K562 (cell line): ENCODE data around the gene PPP1R3E. TPM values are rescaled to one million over a fixed set of nuclear protein-coding genes. Genes with fewer than 3 reads are reported as not detected.
A peak's percentile ranks its signal among the peaks of the same experiment; 100 is the strongest.

ENCODE experiments used
- AFF4 ChIP-seq: sonication (generic); formaldehyde crosslinking; IDR thresholded peaks from 2 replicates; pipeline ENCODE4 v1.8.0; 2023; ENCODE audit warnings: mild to moderate bottlenecking, missing genetic modification reagents
- ARNT ChIP-seq, 2 experiments: fragments of 450-650 bp; IDR thresholded peaks; 2 replicates each; pipeline ENCODE4 v1.6.1; 2016; ENCODE audit warnings: mild to moderate bottlenecking in 1 of 2
- CBX3 ChIP-seq, 2 experiments: IDR thresholded peaks; 1 replicate in 1 of 2; 2 replicates in 1 of 2; pipeline ENCODE4 v1.6.1; 2012; ENCODE audit warnings: inconsistent platforms in 2 of 2, low read length in 2 of 2, borderline replicate concordance in 1 of 2, control low read depth in 1 of 2
- CC2D1A ChIP-seq: fragments of 450-650 bp; IDR thresholded peaks from 2 replicates; pipeline ENCODE4 v1.6.1; 2017; ENCODE audit warnings: mild to moderate bottlenecking
- CTCF ChIP-seq, 3 experiments: IDR thresholded peaks in 2 of 3; conservative IDR thresholded peaks in 1 of 3; 2 replicates each; pipeline ENCODE4 v1.5.1; 2011 to 2012; ENCODE audit warnings: low read length in 3 of 3, mild to moderate bottlenecking in 3 of 3, control low read depth in 2 of 3, improper control_type of control experiment in 1 of 3, inconsistent platforms in 1 of 3, low read depth in 1 of 3, mixed read lengths in 1 of 3, moderate library complexity in 1 of 3; ENCODE audit not compliant: insufficient read depth in 2 of 3
- FOXA3 ChIP-seq, 2 experiments: fragments of 450-650 bp in 1 of 2; sonication (generic) in 1 of 2; formaldehyde crosslinking; IDR thresholded peaks in 1 of 2; conservative IDR thresholded peaks in 1 of 2; 2 replicates each; pipeline versions ENCODE4 v1.4.0 to v1.8.0; 2020 to 2022; ENCODE audit warnings: mild to moderate bottlenecking in 2 of 2, missing genetic modification reagents in 1 of 2
- HSF4 ChIP-seq: fragments of 250-450 bp; sonication (Bioruptor Pico); IDR thresholded peaks from 2 replicates; pipeline ENCODE4 v2.1.2; 2022; ENCODE audit warnings: mild to moderate bottlenecking, moderate library complexity, borderline replicate concordance
- LCOR ChIP-seq: sonication (generic); formaldehyde crosslinking; IDR thresholded peaks from 2 replicates; pipeline ENCODE4 v1.8.0; 2022; ENCODE audit warnings: mild to moderate bottlenecking, missing genetic modification reagents
- RAD21 ChIP-seq, 2 experiments: fragments of 250-450 bp in 1 of 2; fragments of 450-650 bp in 1 of 2; sonication (Bioruptor Pico) in 1 of 2; formaldehyde crosslinking in 1 of 2; IDR thresholded peaks in 1 of 2; conservative IDR thresholded peaks in 1 of 2; 2 replicates each; pipeline versions ENCODE4 v1.4.0 to v1.8.0; 2020 to 2022; ENCODE audit warnings: mild to moderate bottlenecking in 2 of 2, moderate library complexity in 1 of 2
- RBM14 ChIP-seq: fragments of 200-400 bp; formaldehyde crosslinking; IDR thresholded peaks from 2 replicates; pipeline ENCODE4 v1.6.1; 2018; ENCODE audit warnings: low read depth, mild to moderate bottlenecking, low read length, moderate library complexity, borderline replicate concordance; ENCODE audit not compliant: insufficient read depth
- SMC3 ChIP-seq: conservative IDR thresholded peaks from 2 replicates; pipeline ENCODE4 v1.6.1; 2011; ENCODE audit warnings: low read depth, low read length, improper control_type of control experiment; ENCODE audit not compliant: insufficient read depth
- TEAD4 ChIP-seq, 2 experiments: sonication (generic) in 1 of 2; formaldehyde crosslinking in 1 of 2; IDR thresholded peaks; 2 replicates each; pipeline versions ENCODE4 v1.6.1 to v1.8.0; 2012 to 2022; ENCODE audit warnings: borderline replicate concordance in 1 of 2, inconsistent platforms in 1 of 2, low read length in 1 of 2, mild to moderate bottlenecking in 1 of 2, missing genetic modification reagents in 1 of 2
- ZNF655 ChIP-seq: fragments of 250-450 bp; sonication (Bioruptor Pico); IDR thresholded peaks from 2 replicates; pipeline ENCODE4 v1.5.0; 2021
- polyA plus RNA-seq, 8 experiments: library from polyadenylated mRNA; depleted of rRNA in 4 of 8; stranded (reverse) in 5 of 8; unstranded in 3 of 8; fragments of >200 nt; fragmentation: Nextera tagmentation in 2 of 8; fragmentation: Illumina TruSeq in 1 of 8; extraction: Ambion mirVana in 2 of 8; extraction: Trizol in 1 of 8; gene quantifications; 2 replicates each; pipeline versions ENCODE4 v1.2.1 to v1.2.3, GENCODE V29; 2011 to 2014; ENCODE audit warnings: inconsistent platforms in 1 of 8, missing spikeins in 1 of 8
- total RNA-seq, 7 experiments: library from RNA; depleted of rRNA in 6 of 7; stranded (reverse); fragments of >200 nt in 6 of 7; fragmentation: Illumina TruSeq in 2 of 7; extraction: Trizol in 2 of 7; gene quantifications; 2 replicates each; pipeline versions ENCODE4 v1.2.1 to v1.2.3, GENCODE V29; 2011 to 2021; ENCODE audit warnings: low replicate concordance in 1 of 7

Gene PPP1R3E
- total and polyA plus RNA-seq, 9 of the 15 experiments (the other 6 are each of a cell fraction or from before 2014, with no cell fraction given), result 3.2 to 18.4 (median 7.6) TPM

- no peak for TF ChIP-seq HSF4
- peak; percentile 27; the same call in 1 of the 2 replicates for TF ChIP-seq TEAD4 (IDR thresholded peaks at IDR 0.05; ENCODE audit: low read length)
- no peak for TF ChIP-seq TEAD4 (CRISPR knock-in tag; IDR thresholded peaks at IDR 0.05; ENCODE audit: borderline replicate concordance)
- 0 out of 2 replicates have a peak, but pooled peaks have one; percentile 43 for TF ChIP-seq LCOR (CRISPR knock-in tag)
- TF ChIP-seq RAD21 (CRISPR knock-in tag; conservative IDR thresholded peaks at IDR 0.05 in 1 of 2, IDR thresholded peaks at IDR 0.05 in 1 of 2), result peak; percentile 91 to 95
- TF ChIP-seq RBM14, result no peak
- TF ChIP-seq ARNT (IDR thresholded peaks at IDR 0.05), result peak in 1 of 2 experiments; percentile 53; a peak in 1 of 4 replicates
- no peak for TF ChIP-seq FOXA3 (CRISPR knock-in tag; conservative IDR thresholded peaks at IDR 0.05 in 1 of 2, IDR thresholded peaks at IDR 0.05 in 1 of 2)
- TF ChIP-seq AFF4 (CRISPR knock-in tag), result 0 out of 2 replicates have a peak, but pooled peaks have one; percentile 43
- TF ChIP-seq CTCF (IDR thresholded peaks at IDR 0.05 in 2 of 3, conservative IDR thresholded peaks at IDR 0.05 in 1 of 3; ENCODE audit: insufficient read depth in 2 of 3, low read depth in 1 of 3, low read length in 3 of 3), result peak; percentile 81 to 94 (median 82)
- peak; percentile 90 for TF ChIP-seq SMC3
- peak; percentile 48; the same call in 1 of the 2 replicates for TF ChIP-seq CC2D1A
- TF ChIP-seq CBX3 (IDR thresholded peaks at IDR 0.05; ENCODE audit: borderline replicate concordance in 1 of 2, low read length in 2 of 2), result 0 out of 3 replicates have a peak, but pooled peaks of 1 of the 2 experiments have one; percentile 20
- TF ChIP-seq ZNF655, result no peak
Observed at GRCh38 chr14:23327947-23328744, 25.5 kb upstream of the PPP1R3E start (continued).
